Middle frontal gyrus (tissue), 1 donor: ENCODE measurements around the gene CPNE4.

ENCODE experiments used
- DNase-seq: peaks from one replicate; pipeline ENCODE4 v3.0.0-alpha.2; 2015; ENCODE audit warnings: low spot score; ENCODE audit errors: extremely low spot score

Gene CPNE4

DNA sequence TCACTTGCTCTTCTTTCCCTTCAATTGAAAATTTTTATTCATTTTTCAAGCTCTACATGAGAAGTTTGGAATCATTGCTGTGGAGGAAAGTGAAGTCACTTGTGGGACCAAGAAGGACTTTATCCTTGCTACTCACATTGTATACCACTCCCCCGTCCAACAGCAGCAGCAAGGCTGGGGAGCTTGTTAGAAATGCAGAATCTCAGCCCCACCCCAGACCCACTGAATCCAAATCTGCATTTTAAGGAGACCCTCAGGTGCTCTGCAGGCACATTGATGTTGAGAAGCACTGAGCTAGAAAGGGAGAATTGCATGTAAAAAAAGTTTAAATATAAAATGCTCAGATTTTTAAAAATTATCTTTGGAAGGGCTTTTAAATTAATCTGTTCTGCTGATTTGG, 329.7 kb downstream of the CPNE4 start:
- DNase-seq: no peak

DNA sequence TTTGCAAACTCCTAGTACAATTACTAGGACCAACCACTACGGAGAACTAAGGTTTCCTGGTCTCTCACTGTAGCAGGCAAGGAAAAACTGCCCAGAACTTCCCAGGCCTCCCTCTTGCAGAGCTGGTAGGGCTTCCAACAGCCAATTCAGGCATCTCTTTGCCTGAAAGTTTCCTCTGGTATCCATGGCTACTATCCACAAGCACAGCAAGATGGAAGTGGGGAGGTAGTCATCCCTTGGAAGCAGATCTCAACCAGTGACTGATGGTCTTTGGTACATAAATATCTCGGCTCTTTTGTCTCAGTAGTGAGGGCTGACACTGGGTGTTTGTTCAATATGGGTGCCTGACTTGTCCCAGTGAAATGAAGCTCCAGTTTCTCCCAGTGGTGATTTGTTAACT, 330.7 kb downstream of the CPNE4 start:
- DNase-seq: no peak

DNA sequence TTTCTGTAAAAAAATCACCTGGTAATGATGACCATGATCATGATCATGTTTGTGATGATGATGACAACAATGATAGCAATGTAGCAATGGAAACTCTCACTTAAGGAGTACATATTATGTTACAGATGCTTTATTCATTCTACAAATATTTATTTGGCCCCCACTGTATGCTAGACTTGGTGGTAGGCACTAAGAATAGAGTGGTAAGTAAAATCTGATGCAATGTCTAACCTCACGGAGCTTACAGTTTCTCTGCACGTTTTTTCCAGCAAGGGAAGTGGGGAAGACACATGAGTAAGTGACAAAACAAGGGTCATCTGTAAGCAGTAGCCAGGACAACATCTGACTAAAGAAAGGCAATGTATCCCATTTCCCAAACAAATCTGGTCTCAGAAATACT, 332.7 kb downstream of the CPNE4 start:
- DNase-seq: no peak

DNA sequence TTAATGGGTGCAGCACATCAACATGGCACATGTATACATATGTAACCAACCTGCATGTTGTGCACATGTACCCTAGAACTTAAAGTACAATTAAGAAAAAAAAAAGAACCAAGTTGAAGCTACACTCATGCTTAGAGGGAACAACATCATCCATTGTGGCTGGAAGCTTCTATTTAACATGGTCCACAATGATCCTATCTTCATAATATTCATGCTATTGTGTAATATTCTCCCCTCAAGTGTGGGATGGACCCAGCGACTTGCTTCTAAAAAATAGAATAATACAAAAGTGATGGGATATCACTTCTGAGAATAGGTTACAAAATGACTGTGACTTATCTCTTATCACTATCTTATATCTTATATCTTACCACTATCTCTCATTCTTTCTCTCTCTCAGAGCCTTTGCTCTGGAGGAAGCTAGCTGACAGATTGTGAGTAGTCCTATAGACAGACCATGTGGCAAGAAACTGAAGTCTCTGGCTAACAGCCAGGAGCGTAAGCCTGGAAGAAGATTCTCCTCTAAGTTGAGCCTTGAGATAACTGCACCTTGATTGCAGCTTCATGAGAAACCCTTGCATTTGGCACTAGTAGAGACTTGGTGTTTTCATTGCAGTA, 333.6 kb downstream of the CPNE4 start:
- no peak for DNase-seq

DNA sequence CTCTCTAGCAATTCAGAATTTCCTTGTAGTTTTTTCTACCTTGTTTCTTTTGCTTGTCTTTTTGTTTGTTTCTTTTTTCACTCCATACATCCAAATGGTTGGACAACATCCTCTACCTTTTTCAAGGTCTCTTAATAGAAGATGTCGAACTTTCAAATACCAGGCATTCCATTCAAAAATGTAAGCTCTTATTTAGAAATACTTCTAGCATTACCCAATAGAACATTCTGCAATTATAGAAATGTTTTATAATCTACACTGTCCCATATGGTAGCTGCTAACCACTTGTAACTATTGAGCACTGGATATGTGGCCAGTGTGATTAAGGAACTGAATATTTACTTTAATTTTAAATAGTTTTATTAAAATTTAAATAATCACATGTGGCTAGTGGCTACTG, 335.8 kb downstream of the CPNE4 start:
- no peak for DNase-seq

DNA sequence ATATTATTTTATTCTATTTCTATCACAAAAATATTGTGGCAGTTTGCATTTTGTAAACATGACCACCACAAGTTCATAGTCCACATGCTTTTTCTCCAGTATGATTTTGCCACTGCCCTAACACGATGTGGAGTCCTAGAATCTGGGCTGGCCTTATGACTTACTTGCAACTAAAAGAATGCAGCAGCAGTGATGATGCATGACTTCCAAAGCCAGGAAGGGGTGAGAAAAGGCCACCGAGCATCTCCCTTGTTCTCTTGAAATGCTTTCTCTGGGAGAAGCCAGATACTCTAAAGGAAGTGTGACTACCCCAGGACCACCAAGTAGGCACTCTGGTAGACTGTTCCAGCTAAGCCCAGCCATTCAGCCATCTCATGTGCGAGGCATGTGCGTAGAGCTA, 340.4 kb downstream of the CPNE4 start:
- DNase-seq: no peak

DNA sequence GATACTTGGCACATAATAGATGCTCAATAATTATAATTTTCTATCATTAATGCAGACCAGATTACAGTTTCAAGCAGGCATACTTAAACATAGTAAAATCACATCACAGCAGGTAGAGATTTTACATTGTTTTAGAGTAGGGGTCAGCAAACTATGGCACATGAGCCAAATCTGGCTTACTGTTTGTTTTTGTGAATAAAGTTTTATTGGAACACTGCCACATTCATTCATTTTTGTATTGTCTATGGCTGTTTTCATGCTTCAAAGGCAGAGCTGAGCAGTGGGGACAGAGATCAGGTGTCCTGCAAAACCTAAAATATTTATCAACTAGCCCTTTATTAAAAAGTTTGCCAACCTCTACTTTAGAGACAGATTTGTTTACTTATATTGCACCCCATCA, 342.5 kb downstream of the CPNE4 start:
- no peak for DNase-seq

DNA sequence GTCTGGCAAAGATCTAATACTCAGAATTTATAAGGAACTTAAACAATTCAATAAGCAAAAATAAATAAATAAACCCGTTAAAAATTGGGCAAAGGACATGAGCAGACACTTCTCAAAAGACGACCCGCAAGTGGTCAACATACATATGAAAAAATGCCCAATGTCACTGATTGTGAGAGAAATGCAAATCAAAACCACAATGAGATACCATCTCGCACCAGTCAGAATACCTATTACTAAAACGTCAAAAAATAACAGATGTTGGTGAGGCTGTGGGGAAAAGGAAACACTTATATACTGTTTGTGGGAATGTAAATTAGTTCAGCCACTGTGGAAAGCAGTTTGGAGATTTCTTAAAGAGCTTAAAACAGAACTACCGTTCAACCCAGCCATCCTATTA, 344.0 kb downstream of the CPNE4 start:
- no peak for DNase-seq

DNA sequence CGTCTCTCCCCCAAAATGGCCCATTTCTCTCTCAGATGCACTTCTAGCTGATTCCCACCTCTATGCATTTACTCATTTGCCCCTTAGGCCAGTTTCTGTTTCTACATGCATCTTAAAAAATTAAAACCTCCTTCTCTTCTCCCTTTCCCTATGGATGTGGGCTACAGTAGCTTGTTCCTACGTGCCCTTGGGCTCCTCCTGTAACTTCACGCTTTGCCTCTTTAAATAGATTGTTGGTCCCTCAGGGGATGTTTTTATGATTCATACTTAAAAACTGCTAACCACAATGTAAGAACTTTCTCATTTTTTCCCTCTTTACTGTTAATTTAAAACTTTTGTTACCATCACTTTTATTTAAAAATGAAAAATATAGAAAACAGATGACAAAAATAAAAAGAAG, 346.4 kb downstream of the CPNE4 start:
- DNase-seq: no peak

DNA sequence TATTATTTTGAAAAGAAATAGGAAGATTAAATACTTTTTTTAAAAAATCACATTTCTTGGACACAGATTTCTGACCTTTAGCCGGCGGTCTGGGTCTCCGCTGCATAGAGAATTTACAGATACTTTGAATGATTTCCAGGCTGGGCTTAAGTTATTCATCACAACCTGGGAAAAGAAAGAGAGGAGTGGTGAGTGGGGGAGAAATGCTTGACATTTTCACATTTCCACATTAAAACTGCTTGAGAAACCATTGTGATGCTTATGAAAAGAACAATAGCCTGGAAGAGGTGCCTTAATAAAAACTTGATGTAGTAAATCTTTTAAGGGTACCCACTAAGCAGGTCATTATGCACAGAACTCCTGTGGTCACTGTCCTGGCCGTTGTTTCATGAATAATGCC, 365.2 kb downstream of the CPNE4 start:
- DNase-seq: no peak

DNA sequence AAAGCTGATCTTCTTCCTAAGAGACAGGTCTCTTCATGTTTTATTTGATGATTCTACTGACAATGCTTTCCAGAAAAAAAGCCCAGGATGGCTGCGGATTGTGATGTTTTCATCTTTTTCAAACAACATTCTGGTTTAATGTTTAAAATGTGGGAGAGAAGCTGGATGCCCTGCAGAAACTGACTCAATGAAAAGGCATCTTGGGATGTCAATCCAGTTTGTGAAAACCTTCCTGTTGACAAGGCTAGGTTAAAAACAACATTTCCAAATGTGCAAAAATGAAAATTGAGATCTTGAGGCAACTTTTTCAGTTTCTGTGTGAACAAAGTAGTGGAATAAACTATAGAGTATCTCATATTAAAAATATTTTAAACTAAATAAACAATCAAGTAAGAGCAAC, 376.0 kb downstream of the CPNE4 start:
- no peak for DNase-seq

DNA sequence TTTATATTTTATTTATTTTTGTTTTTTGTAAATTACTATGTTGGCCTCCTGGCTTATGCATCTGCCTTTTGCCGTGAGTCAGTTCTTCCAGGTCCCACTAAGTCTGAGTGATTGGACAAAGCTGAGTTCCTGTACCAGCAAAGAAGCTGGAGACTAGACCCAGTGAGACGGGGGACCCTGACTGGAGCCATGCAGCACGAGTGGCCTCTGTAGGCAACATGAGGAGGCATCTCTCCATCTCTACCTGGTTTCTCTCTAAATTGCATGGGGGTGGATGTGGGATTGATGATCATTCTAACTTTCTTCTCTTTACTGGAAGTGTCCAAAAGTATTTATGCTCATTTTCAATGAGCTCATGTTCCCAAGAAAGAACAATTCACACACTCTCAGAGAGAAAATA, 376.7 kb downstream of the CPNE4 start:
- DNase-seq: no peak

GRCh38 chr3:131655070-131655690, 379.6 kb downstream of the CPNE4 start:
- DNase-seq: no peak

- DNase-seq: no peak
Observed at GRCh38 chr3:131645638-131646037, 389.2 kb downstream of the CPNE4 start.

DNA sequence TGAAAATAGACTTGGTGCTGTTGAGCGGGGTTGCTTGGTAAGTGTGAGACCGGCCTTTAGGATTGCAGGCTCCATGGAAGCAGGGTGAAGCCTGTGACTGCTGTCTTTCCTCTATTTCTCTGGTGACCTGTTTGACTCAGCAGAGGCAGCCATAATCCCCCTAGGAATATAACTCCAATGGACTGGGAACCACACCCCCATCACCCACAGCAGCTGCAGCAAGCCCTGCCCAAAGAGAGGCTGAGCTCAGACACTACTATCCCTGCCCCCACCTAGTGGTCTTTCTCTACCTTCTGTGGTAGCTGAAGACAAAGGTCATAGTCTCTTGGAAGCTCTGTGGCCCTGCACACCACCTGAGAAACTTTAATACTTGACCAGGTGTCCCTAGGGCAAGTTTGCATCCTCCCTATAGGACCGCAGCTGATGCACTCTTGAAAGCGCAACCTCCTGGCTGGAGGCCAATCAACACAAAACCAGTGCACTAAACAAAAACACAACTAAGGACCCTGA, 398.5 kb downstream of the CPNE4 start:
- DNase-seq: no peak

DNA sequence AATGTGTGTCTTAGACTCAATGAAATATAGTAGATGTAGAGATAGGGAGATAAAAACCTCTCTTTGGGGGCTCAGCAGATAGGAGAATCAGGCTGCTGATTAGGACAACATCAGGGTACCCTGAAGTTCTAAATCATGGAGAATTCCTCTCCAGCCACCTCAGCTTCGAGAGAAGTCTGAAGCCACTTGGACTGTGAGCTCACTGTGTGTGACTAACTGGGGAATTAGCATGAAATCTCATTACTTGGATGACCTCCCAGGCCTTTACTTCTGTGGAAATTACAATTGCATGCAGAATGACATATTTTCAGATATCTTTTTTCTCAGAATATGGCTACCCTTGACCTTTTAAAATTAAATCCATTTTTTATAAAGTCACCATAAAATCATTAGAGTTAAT, 404.0 kb downstream of the CPNE4 start:
- no peak for DNase-seq

- DNase-seq: no peak
Observed at GRCh38 chr3:131630097-131630496, 404.7 kb downstream of the CPNE4 start.

DNA sequence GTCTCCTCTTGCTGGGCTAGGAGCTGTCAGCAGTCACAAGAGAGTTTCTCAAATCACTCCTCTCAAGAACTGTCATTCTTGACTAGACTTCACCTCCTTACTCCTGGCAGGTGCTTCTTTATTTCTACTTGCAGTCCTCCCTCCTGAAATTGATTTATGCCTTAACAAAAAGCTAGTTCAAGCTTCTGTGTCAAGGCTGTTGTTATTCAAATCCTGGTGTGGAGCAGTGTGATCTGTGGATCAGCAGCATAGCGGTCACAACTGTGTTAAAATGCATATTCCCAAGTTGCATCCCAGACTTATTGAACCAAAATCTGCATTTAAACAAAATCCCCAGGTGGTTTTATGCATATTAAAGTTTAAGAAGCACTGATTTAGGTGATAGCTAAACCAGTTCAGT, 411.4 kb downstream of the CPNE4 start:
- no peak for DNase-seq

GRCh38 chr3:131622726-131623125, 412.1 kb downstream of the CPNE4 start:
- DNase-seq: no peak

DNA sequence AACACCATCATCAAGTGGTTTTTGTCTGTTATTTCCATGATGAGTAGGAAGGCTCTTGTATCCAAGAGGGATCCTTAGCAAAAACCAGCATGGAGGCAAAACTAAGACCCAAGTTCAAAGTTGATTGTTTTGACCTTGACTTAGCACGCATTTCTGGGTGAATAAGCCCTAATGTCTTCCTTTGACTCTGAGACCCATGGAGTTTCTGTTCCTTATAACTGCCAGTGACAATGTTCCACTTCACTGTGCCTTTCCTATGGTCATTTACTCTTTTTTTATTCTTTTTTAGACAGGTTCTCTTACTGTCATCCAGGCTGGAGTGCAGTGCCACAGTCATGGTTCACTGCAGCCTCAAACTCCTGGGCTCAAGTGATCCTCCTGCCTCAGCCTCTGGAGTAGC, 413.8 kb downstream of the CPNE4 start:
- no peak for DNase-seq

DNA sequence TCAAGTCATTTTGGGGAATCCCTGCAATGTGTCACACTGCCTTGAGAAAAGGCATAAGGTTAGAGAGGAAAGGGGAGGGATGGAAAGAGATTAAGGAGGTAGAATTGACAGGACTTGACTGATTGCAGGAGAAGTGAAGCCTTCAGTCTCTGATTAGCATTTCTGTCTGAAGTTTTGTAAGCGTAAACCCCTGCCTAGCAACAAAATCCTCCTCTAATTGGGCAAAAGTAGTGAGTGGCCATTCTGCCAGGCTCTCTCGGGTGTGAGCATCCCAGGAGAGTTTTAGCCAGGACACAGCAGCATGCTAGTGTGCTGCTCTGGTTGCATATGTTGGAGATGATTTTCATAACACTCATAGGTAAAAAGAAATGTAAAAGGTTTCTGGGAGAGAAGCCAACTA, 415.0 kb downstream of the CPNE4 start:
- no peak for DNase-seq

DNA sequence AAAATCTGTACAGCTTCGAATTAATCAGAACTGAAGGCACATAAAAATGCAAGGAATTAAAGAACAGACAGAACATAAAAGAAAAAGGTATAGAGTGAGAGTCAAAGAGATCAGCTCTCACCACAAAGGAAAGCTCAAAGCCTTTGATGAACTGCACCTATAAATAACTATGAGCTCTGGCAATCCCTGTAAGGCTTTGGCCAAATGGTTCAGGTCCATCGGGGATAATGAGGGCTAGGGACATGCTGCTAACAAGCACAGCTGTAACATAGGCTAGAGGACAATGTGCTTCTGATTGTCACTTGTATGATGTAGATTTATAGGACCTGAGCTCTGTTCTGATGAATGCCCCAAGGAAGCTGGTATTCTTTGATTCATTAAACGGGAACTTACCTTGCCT, 418.1 kb downstream of the CPNE4 start:
- DNase-seq: no peak

DNA sequence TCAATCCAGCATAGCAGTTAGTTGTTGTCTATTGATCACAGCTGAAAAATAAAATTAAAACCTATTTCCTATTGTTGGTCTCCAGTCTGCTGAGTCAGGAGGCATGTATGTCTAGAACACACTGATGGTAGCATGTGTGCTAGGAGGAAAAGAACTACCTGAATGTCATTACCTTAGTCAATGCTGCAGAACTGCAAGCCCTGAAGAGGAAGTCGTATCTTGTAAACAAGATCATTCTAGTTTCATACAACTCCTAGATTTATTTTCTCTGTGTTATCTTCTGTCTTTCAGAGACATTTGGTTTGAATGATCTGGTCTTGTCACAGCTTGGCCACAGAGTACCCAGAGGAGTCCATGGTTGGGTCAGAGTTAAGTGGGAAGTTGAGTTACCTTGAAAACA, 422.1 kb downstream of the CPNE4 start:
- DNase-seq: no peak
